ENCODE results near the gene PPM1N. TPM values are rescaled to one million over a fixed set of nuclear protein-coding genes. Genes with fewer than 3 reads are reported as not detected.

Gene PPM1N
- polyA plus RNA-seq, 1 donor (not counting 4 experiments of a cell fraction or from before 2014, with no cell fraction given), result 1.9 TPM

DNA sequence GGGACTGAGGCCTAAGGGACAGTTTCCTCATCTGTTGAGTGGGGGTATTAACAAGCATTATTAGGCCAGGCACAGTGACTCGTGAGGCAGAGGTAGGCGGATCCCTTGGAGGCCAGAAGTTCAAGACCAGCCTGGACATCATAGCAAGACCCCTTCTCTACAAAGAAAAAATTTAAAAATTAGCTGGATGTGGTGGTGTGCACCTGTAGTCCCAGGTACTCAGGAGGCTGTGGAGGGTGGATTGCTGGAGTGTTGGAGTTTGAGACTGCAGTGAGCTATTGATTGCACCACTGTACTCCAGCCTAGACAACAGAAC lies 41.8 kb upstream of the PPM1N start:
- Histone ChIP-seq H3K9me3 (ENCODE audit: control insufficient read depth, low read depth, low read length) (no peaks in the 10 kb centered on the region), H4K20me1 (ENCODE audit: control insufficient read depth, extremely low read depth, insufficient read depth, low read length) (no peaks in the 10 kb centered on the region), H3K27ac (ENCODE audit: control insufficient read depth, insufficient read depth, low read length) (peak overlapping the region; percentile 99), H3K27me3 (ENCODE audit: control insufficient read depth, extremely low read depth, insufficient read depth, low read length) (no peaks in the 10 kb centered on the region), H3K79me2 (ENCODE audit: control insufficient read depth, insufficient read depth, low read length) (no peaks in the 10 kb centered on the region), H3K36me3 (ENCODE audit: control insufficient read depth in 2 of 2, extremely low read depth in 1 of 2, insufficient read depth in 2 of 2, low read length in 2 of 2) (no peaks in the 10 kb centered on the region), H3K4me2 (ENCODE audit: control insufficient read depth, extremely low read depth, insufficient read depth, low read depth, low read length) (peak overlapping the region; percentile 76), H3K9me1 (ENCODE audit: control insufficient read depth, extremely low read depth, insufficient read depth, low read length) (no peaks in the 10 kb centered on the region), H3K9ac (ENCODE audit: control insufficient read depth, extremely low read depth, insufficient read depth, low read length) (peak overlapping the region; percentile 92), H3K4me1 (ENCODE audit: control insufficient read depth, extremely low read depth, insufficient read depth, low read length) (peaks cover 35% of the 10 kb centered on the region), H2AFZ (ENCODE audit: control insufficient read depth, low read length) (peak overlapping the region; percentile 75), H3K4me3 (ENCODE audit: control insufficient read depth in 2 of 3, extremely low read depth in 1 of 3, insufficient read depth in 2 of 3, low read depth in 1 of 3, low read length in 3 of 3) (no peak overlapping the region)
- no peak for FAIRE-seq
- TF ChIP-seq EZH2 (IDR thresholded peaks at IDR 0.05; ENCODE audit: low read length), result no peak
- TF ChIP-seq, protein P1, sequence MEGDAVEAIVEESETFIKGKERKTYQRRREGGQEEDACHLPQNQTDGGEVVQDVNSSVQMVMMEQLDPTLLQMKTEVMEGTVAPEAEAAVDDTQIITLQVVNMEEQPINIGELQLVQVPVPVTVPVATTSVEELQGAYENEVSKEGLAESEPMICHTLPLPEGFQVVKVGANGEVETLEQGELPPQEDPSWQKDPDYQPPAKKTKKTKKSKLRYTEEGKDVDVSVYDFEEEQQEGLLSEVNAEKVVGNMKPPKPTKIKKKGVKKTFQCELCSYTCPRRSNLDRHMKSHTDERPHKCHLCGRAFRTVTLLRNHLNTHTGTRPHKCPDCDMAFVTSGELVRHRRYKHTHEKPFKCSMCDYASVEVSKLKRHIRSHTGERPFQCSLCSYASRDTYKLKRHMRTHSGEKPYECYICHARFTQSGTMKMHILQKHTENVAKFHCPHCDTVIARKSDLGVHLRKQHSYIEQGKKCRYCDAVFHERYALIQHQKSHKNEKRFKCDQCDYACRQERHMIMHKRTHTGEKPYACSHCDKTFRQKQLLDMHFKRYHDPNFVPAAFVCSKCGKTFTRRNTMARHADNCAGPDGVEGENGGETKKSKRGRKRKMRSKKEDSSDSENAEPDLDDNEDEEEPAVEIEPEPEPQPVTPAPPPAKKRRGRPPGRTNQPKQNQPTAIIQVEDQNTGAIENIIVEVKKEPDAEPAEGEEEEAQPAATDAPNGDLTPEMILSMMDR (optimal IDR thresholded peaks at IDR 0.05 in 1 of 3, IDR thresholded peaks at IDR 0.05 in 1 of 3, conservative IDR thresholded peaks at IDR 0.05 in 1 of 3; ENCODE audit: extremely low read depth in 1 of 3, insufficient read depth in 2 of 3, low read length in 3 of 3), result no peak
- dilution Hi-C loops (cut with MboI; ENCODE audit: extremely low pct_ligation_motif_present, low sequenced_read_pairs), result no loop called here
- no peak for DNase-seq (ENCODE audit: low read depth, low spot score)

DNA sequence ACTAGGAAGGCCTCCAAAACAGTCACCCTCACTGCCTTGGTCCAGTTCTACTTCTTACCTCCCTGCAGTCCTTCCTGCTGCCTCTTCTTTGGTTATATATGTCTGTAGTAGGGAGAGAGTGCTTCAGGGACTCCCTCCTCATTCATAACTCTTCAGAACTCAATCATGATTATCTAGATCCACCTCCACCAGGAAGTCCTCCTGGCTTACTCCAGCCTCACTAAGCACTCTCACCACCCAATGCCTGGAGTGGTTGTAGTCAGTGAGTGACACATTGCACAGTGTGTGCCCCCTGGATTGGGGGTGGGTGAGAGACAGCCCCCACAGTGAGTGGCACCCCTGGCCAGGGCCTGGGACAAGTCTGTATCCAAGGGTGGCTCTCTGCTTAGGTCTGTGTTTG lies 40.5 kb upstream of the PPM1N start:
- Histone ChIP-seq H3K4me3 (ENCODE audit: control insufficient read depth in 2 of 3, extremely low read depth in 1 of 3, insufficient read depth in 2 of 3, low read depth in 1 of 3, low read length in 3 of 3) (no peak overlapping the region), H3K79me2 (ENCODE audit: control insufficient read depth, insufficient read depth, low read length) (no peaks in the 10 kb centered on the region), H3K9me1 (ENCODE audit: control insufficient read depth, extremely low read depth, insufficient read depth, low read length) (no peaks in the 10 kb centered on the region), H3K9me3 (ENCODE audit: control insufficient read depth, low read depth, low read length) (no peaks in the 10 kb centered on the region), H2AFZ (ENCODE audit: control insufficient read depth, low read length) (no peak overlapping the region), H3K36me3 (ENCODE audit: control insufficient read depth in 2 of 2, extremely low read depth in 1 of 2, insufficient read depth in 2 of 2, low read length in 2 of 2) (no peaks in the 10 kb centered on the region), H3K4me1 (ENCODE audit: control insufficient read depth, extremely low read depth, insufficient read depth, low read length) (peaks cover 30% of the 10 kb centered on the region), H4K20me1 (ENCODE audit: control insufficient read depth, extremely low read depth, insufficient read depth, low read length) (no peaks in the 10 kb centered on the region), H3K27me3 (ENCODE audit: control insufficient read depth, extremely low read depth, insufficient read depth, low read length) (no peaks in the 10 kb centered on the region), H3K4me2 (ENCODE audit: control insufficient read depth, extremely low read depth, insufficient read depth, low read depth, low read length) (no peak overlapping the region), H3K9ac (ENCODE audit: control insufficient read depth, extremely low read depth, insufficient read depth, low read length) (no peak overlapping the region), H3K27ac (ENCODE audit: control insufficient read depth, insufficient read depth, low read length) (no peak overlapping the region)
- FAIRE-seq (no peak), DNase-seq (ENCODE audit: low read depth, low spot score) (no peak)
- TF ChIP-seq, protein P1 (optimal IDR thresholded peaks at IDR 0.05 in 1 of 3, IDR thresholded peaks at IDR 0.05 in 1 of 3, conservative IDR thresholded peaks at IDR 0.05 in 1 of 3; ENCODE audit: extremely low read depth in 1 of 3, insufficient read depth in 2 of 3, low read length in 3 of 3), result no peak
- TF ChIP-seq EZH2 (IDR thresholded peaks at IDR 0.05; ENCODE audit: low read length), result no peak
- dilution Hi-C loops (cut with MboI; ENCODE audit: extremely low pct_ligation_motif_present, low sequenced_read_pairs), result no loop called here

Measured in keratinocyte (primary cell).